ENCODE data around the gene ARID3C.

The ARID3C gene

DNA sequence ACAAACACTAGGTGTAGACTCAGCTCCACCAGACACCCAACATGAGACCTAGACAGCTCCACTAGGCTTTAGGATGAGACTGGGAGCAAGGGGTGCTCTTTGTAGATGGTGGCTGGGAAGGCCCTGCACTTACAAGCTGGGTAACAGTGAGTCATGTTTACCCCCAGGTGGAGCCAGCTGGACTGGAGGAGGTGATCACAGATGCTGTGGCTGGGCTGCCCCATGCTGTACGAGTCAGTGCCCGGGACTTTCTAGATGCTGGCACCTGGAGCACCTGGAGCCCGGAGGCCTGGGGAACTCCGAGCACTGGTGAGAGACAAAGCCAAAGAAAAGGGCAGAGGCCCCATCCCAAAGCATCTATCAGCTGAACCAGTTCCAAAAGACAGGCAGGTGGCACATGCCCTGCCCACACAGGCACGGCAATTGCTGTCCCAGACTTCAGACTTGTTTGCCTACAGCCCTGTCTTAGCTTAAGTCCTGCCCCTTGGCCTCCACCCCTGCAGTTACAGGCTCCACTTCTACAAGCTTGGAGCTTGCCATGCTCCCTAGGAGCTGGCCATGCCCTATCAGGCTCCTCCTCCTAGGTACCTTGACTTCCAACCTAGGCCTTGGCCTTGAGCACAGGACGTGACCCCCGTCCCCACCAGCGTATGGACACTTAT is 30.9 kb upstream of the ARID3C start:
- Histone ChIP-seq H3K27me3 (ENCODE audit: control insufficient read depth in 1 of 2, insufficient read depth in 1 of 2, low read length in 2 of 2) (no peaks in the 10 kb centered on the region), H3K18ac (ENCODE audit: low read depth in 1 of 2, low read length in 2 of 2) (no peak overlapping the region), H3K36me3 (ENCODE audit: control insufficient read depth in 1 of 2, insufficient read depth in 2 of 2, low read depth in 1 of 2, low read length in 2 of 2) (peaks cover 17 to 29% of the 10 kb centered on the region in 2 experiments), H3K4me2 (ENCODE audit: low read length, poor library complexity, severe bottlenecking) (no peak overlapping the region), H3K14ac (ENCODE audit: low read length in 2 of 2) (no peak overlapping the region), H2BK12ac (ENCODE audit: low read length in 2 of 2) (no peak overlapping the region), H3K9ac (ENCODE audit: low read length) (no peak overlapping the region), H4K8ac (ENCODE audit: low read length) (no peak overlapping the region), H3K79me1 (replicated peaks; ENCODE audit: low read length, poor library complexity, severe bottlenecking) (peaks cover 2% of the 10 kb centered on the region), H3K4ac (ENCODE audit: low read depth in 1 of 2, low read length in 2 of 2) (no peak overlapping the region), H3K23ac (ENCODE audit: low read length in 2 of 2) (no peak overlapping the region), H2BK120ac (ENCODE audit: low read depth, low read length) (no peak overlapping the region), H2BK5ac (ENCODE audit: low read depth, low read length, poor library complexity, severe bottlenecking) (no peak overlapping the region), H2AFZ (ENCODE audit: low read depth, low read length) (no peak overlapping the region), H2AK5ac (ENCODE audit: low read length, severe bottlenecking) (no peak overlapping the region), H3K4me1 (ENCODE audit: control insufficient read depth, insufficient read depth, low read depth, low read length) (peaks cover 4% of the 10 kb centered on the region), H3K4me3 (ENCODE audit: insufficient read depth in 1 of 2, low read depth in 1 of 2, low read length in 2 of 2) (no peak overlapping the region), H2BK15ac (ENCODE audit: low read depth, poor library complexity, severe bottlenecking) (no peak overlapping the region), H3K27ac (ENCODE audit: low read length, poor library complexity, severe bottlenecking) (no peak overlapping the region), H3K9me3 (ENCODE audit: control insufficient read depth, low read length) (no peaks in the 10 kb centered on the region), H4K91ac (ENCODE audit: low read length) (no peak overlapping the region)
- DNase-seq: peak; percentile 51
- 92% methylated on average over 8 of the region's 8 CpGs for WGBS

DNA sequence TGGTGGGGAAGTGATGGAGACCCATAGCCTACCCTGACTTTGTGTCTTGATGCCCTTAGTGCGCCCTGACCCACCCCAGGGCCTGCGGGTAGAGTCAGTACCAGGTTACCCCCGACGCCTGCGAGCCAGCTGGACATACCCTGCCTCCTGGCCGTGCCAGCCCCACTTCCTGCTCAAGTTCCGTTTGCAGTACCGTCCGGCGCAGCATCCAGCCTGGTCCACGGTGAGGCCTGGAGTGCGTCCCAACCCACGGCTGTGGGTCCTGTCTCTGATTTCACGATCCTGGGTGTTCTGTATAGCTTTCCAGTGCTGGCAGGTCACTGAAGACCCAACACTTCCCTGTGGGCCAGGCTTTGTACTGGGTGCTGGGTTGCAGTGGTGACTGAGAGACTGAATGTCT is 29.6 kb upstream of the ARID3C start:
- no peak overlapping the region for H3K4ac ChIP-seq (ENCODE audit: low read depth in 1 of 2, low read length in 2 of 2)
- no peak overlapping the region for H3K27ac ChIP-seq (ENCODE audit: low read length, poor library complexity, severe bottlenecking)
- no peak for DNase-seq
- no peak overlapping the region for H2AK5ac ChIP-seq (ENCODE audit: low read length, severe bottlenecking)
- H3K4me3 ChIP-seq (ENCODE audit: insufficient read depth in 1 of 2, low read depth in 1 of 2, low read length in 2 of 2): no peak overlapping the region
- peak overlapping the region in 1 of 2 experiments; percentile 10 for H2BK12ac ChIP-seq (ENCODE audit: low read length in 2 of 2)
- H3K4me2 ChIP-seq (ENCODE audit: low read length, poor library complexity, severe bottlenecking): no peak overlapping the region
- H3K18ac ChIP-seq (ENCODE audit: low read depth in 1 of 2, low read length in 2 of 2): no peak overlapping the region
- H2BK5ac ChIP-seq (ENCODE audit: low read depth, low read length, poor library complexity, severe bottlenecking): no peak overlapping the region
- H2AFZ ChIP-seq (ENCODE audit: low read depth, low read length): no peak overlapping the region
- H3K27me3 ChIP-seq (ENCODE audit: control insufficient read depth in 1 of 2, insufficient read depth in 1 of 2, low read length in 2 of 2): no peaks in the 10 kb centered on the region
- H4K91ac ChIP-seq (ENCODE audit: low read length): no peak overlapping the region
- H3K79me1 ChIP-seq (replicated peaks; ENCODE audit: low read length, poor library complexity, severe bottlenecking): peaks cover under 1% of the 10 kb centered on the region
- H3K23ac ChIP-seq (ENCODE audit: low read length in 2 of 2): no peak overlapping the region
- peaks cover 8% of the 10 kb centered on the region for H3K4me1 ChIP-seq (ENCODE audit: control insufficient read depth, insufficient read depth, low read depth, low read length)
- no peak overlapping the region for H4K8ac ChIP-seq (ENCODE audit: low read length)
- no peak overlapping the region for H3K9ac ChIP-seq (ENCODE audit: low read length)
- no peaks in the 10 kb centered on the region for H3K9me3 ChIP-seq (ENCODE audit: control insufficient read depth, low read length)
- no peak overlapping the region for H2BK15ac ChIP-seq (ENCODE audit: low read depth, poor library complexity, severe bottlenecking)
- H3K14ac ChIP-seq (ENCODE audit: low read length in 2 of 2): no peak overlapping the region
- WGBS: 91% methylated on average over 14 of the region's 14 CpGs
- no peak overlapping the region for H2BK120ac ChIP-seq (ENCODE audit: low read depth, low read length)
- H3K36me3 ChIP-seq (ENCODE audit: control insufficient read depth in 1 of 2, insufficient read depth in 2 of 2, low read depth in 1 of 2, low read length in 2 of 2): peaks cover 17 to 24% of the 10 kb centered on the region in 2 experiments

DNA sequence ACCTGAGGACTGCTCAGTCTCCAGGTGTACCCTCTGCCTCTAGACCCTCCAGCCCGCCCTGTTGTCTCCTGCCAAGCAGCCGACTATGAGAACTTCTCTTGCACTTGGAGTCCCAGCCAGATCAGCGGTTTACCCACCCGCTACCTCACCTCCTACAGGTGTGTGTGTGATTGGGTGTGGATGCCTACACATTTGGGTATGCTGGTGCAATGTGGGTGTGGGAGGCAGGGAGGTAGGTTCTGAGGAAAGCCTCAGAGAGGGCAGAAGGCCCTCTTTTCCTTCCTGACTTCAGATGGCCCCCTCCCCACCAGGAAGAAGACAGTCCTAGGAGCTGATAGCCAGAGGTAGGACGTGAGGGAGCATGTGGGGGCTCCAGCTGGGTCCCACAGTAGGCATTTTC is 28.1 kb upstream of the ARID3C start:
- Histone ChIP-seq H4K91ac (ENCODE audit: low read length) (no peak overlapping the region), H3K4me1 (ENCODE audit: control insufficient read depth, insufficient read depth, low read depth, low read length) (peaks cover 22% of the 10 kb centered on the region), H3K14ac (ENCODE audit: low read length in 2 of 2) (no peak overlapping the region), H3K36me3 (ENCODE audit: control insufficient read depth in 1 of 2, insufficient read depth in 2 of 2, low read depth in 1 of 2, low read length in 2 of 2) (peaks cover 15 to 20% of the 10 kb centered on the region in 2 experiments), H4K8ac (ENCODE audit: low read length) (no peak overlapping the region), H3K4me2 (ENCODE audit: low read length, poor library complexity, severe bottlenecking) (no peak overlapping the region), H3K4ac (ENCODE audit: low read depth in 1 of 2, low read length in 2 of 2) (no peak overlapping the region), H3K18ac (ENCODE audit: low read depth in 1 of 2, low read length in 2 of 2) (no peak overlapping the region), H3K9ac (ENCODE audit: low read length) (no peak overlapping the region), H2BK15ac (ENCODE audit: low read depth, poor library complexity, severe bottlenecking) (no peak overlapping the region), H2BK12ac (ENCODE audit: low read length in 2 of 2) (no peak overlapping the region), H2BK120ac (ENCODE audit: low read depth, low read length) (no peak overlapping the region), H3K27ac (ENCODE audit: low read length, poor library complexity, severe bottlenecking) (no peak overlapping the region), H3K79me1 (replicated peaks; ENCODE audit: low read length, poor library complexity, severe bottlenecking) (peaks cover 3% of the 10 kb centered on the region), H2BK5ac (ENCODE audit: low read depth, low read length, poor library complexity, severe bottlenecking) (no peak overlapping the region), H2AFZ (ENCODE audit: low read depth, low read length) (no peak overlapping the region), H3K23ac (ENCODE audit: low read length in 2 of 2) (no peak overlapping the region), H3K4me3 (ENCODE audit: insufficient read depth in 1 of 2, low read depth in 1 of 2, low read length in 2 of 2) (no peak overlapping the region), H2AK5ac (ENCODE audit: low read length, severe bottlenecking) (no peak overlapping the region), H3K9me3 (ENCODE audit: control insufficient read depth, low read length) (no peaks in the 10 kb centered on the region), H3K27me3 (ENCODE audit: control insufficient read depth in 1 of 2, insufficient read depth in 1 of 2, low read length in 2 of 2) (no peaks in the 10 kb centered on the region)
- no peak for DNase-seq
- 87% methylated on average over 3 of the region's 5 CpGs for WGBS

DNA sequence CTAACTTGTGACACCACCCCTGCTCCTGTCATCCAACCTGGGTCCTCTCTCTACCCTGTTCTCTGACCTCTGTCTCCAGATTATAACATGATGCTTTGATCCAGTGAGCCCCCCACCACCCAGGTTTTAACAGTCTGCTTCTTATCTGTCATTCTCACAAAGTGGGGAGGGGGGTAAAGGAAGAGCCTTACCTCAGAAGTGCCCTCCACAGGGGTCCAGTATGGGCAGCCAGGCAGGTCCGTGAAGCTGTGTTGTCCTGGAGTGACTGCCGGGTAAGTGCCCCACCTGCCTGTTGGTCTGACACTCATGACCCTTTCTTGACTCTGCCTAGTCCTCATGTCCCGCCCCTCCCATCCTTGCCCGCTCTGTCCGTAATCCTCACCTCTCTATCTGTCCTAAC is 26.5 kb upstream of the ARID3C start:
- no peaks in the 10 kb centered on the region for H3K9me3 ChIP-seq (ENCODE audit: control insufficient read depth, low read length)
- H2BK12ac ChIP-seq (ENCODE audit: low read length in 2 of 2): no peak overlapping the region
- H2AK5ac ChIP-seq (ENCODE audit: low read length, severe bottlenecking): no peak overlapping the region
- no peak overlapping the region for H3K4me3 ChIP-seq (ENCODE audit: insufficient read depth in 1 of 2, low read depth in 1 of 2, low read length in 2 of 2)
- DNase-seq: no peak
- no peak overlapping the region for H3K27ac ChIP-seq (ENCODE audit: low read length, poor library complexity, severe bottlenecking)
- peaks cover 7% of the 10 kb centered on the region for H3K79me1 ChIP-seq (replicated peaks; ENCODE audit: low read length, poor library complexity, severe bottlenecking)
- H3K23ac ChIP-seq (ENCODE audit: low read length in 2 of 2): no peak overlapping the region
- no peak overlapping the region for H3K14ac ChIP-seq (ENCODE audit: low read length in 2 of 2)
- H3K4me1 ChIP-seq (ENCODE audit: control insufficient read depth, insufficient read depth, low read depth, low read length): peaks cover 29% of the 10 kb centered on the region
- H3K27me3 ChIP-seq (ENCODE audit: control insufficient read depth in 1 of 2, insufficient read depth in 1 of 2, low read length in 2 of 2): no peaks in the 10 kb centered on the region
- no peak overlapping the region for H2BK15ac ChIP-seq (ENCODE audit: low read depth, poor library complexity, severe bottlenecking)
- H2BK5ac ChIP-seq (ENCODE audit: low read depth, low read length, poor library complexity, severe bottlenecking): no peak overlapping the region
- peak overlapping the region; percentile 55 for H4K91ac ChIP-seq (ENCODE audit: low read length)
- H3K4ac ChIP-seq (ENCODE audit: low read depth in 1 of 2, low read length in 2 of 2): no peak overlapping the region
- peak overlapping the region; percentile 58 for H3K9ac ChIP-seq (ENCODE audit: low read length)
- no peak overlapping the region for H2AFZ ChIP-seq (ENCODE audit: low read depth, low read length)
- 82% methylated on average over 5 of the region's 5 CpGs for WGBS
- H3K4me2 ChIP-seq (ENCODE audit: low read length, poor library complexity, severe bottlenecking): no peak overlapping the region
- H2BK120ac ChIP-seq (ENCODE audit: low read depth, low read length): no peak overlapping the region
- H3K36me3 ChIP-seq (ENCODE audit: control insufficient read depth in 1 of 2, insufficient read depth in 2 of 2, low read depth in 1 of 2, low read length in 2 of 2): peaks cover 11 to 18% of the 10 kb centered on the region in 2 experiments
- no peak overlapping the region for H4K8ac ChIP-seq (ENCODE audit: low read length)
- H3K18ac ChIP-seq (ENCODE audit: low read depth in 1 of 2, low read length in 2 of 2): no peak overlapping the region
